GM12801 (cell line): Measurements from ENCODE around the gene CAPN5.

Experiments used
- CTCF ChIP-seq: IDR thresholded peaks from one replicate; pipeline ENCODE4 v1.5.1; 2011; ENCODE audit warnings: control low read depth; ENCODE audit not compliant: insufficient read length; ENCODE audit errors: extremely low read depth

The CAPN5 gene

GRCh38 chr11:77066229-77067042, at the start of gene CAPN5:
TSS of gene CAPN5 (plus strand) at chr11:77066971. CDS start at chr11:77084887, 17,916 bp downstream.
- no peak for TF ChIP-seq CTCF

DNA sequence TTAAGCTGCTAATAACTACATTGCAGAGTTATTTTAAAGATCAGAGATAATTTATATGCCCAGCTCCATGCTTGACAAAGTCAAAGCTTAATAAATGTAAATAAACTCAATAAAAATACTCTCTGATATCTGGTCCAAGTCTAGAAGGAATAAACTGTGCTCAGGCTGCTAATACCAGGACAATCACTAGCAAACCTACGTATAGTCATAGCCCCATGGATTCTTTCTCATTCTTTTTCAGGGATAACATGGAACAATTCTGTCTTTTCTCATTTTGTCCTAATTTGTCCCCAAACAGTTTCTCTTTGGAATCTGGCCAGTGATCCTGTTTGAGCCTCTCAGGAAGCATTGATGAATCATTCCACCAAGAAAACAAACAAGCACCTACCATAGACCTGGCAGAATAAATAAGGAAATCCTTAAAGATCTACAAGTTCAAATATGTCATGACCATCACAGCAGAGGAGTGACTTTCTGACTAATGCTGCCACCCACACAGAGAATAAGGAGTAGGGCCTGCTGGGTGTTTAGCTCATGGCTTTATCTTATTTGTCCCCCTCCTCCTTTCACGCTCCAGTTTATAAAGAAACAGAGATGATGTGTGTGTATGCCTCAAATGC, 46.7 kb upstream of the CAPN5 start:
- TF ChIP-seq CTCF: no peak

GRCh38 chr11:77020734-77021133, 46.0 kb upstream of the CAPN5 start:
- TF ChIP-seq CTCF: no peak

- no peak for TF ChIP-seq CTCF
These were observed 42.0 kb upstream of the CAPN5 start for GRCh38 chr11:77024745-77025144.

DNA sequence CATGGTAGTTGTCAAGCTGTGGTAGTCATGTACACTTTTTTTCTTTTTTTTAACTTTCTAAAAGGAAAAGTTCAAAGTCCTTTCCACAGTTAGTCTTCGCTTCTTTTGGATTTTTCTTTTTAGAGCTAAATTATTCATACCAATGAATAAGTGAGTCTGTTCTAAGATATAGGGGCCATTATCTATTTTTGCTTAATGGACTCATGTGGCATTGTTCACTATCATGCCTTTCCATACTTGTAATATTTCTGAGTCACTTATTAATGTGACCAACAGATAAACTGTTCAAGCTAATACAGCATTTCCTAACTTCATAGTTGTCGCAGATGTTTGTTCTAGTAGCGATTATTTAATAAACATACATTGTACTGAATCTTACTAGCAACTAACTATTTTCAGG, 40.5 kb upstream of the CAPN5 start:
- no peak for TF ChIP-seq CTCF

GRCh38 chr11:77026743-77027142, 40.0 kb upstream of the CAPN5 start:
- TF ChIP-seq CTCF: no peak

- TF ChIP-seq CTCF: no peak
These were observed 39.5 kb upstream of the CAPN5 start for GRCh38 chr11:77027275-77027674.
